NCI-H2227 (cell line): ENCODE data around the gene PPP1R14C.
"Not testable (repeated sequence)": the region's sequence is repeated elsewhere in the genome, so short reads cannot be mapped to it uniquely, and the experiment has no call there.

ENCODE experiments used
- DNase-seq: peaks from one replicate; lab custom pipeline; 2025; ENCODE audit not compliant: unreplicated experiment; lab: John Stamatoyannopoulos, UW

The PPP1R14C gene

GRCh38 chr6:150165020-150165702 is 22.3 kb downstream of the PPP1R14C start:
- DNase-seq, result no peak

DNA sequence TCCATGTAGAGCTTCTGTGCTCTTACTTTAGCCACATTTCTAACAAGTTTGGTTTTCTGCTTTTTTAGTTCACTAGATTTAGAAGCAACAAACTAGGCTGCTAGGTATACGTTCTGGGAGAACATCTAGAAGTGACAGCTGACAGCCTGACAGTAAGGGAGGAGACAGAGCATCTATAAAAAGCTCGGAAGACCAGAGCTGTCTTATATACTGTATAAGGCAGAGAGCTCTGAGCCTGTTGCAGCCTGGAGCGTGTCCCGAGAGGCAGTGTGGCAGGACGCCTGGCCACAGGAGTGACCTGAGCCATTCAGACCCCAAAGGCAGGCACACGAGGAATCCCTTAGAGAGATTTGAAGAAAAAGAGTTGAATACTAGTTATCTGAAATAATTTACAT is 24.6 kb downstream of the PPP1R14C start:
- peak; percentile 17 for DNase-seq

GRCh38 chr6:150169181-150169580 is 26.3 kb downstream of the PPP1R14C start:
- DNase-seq, result no peak

DNA sequence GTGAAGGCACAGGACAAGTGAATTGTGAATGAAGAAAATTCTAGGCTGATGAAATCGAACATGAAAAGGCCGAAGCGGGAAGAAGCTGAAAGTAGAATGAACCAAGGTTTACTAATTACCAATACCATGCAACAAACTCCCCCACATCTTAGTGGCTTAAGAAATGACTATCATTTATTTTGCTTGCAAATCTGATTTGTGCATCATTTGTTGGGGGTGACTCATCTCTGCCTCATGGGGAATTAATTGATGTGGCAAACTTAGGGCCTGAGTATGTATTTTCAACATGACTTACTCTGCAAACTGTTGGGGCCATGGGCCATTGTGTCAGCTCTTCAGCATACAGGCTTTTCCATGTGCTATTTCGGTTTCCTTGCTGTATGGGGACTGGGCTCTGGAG is 26.8 kb downstream of the PPP1R14C start:
- no peak for DNase-seq

- DNase-seq, result no peak
These were observed 30.1 kb downstream of the PPP1R14C start for GRCh38 chr6:150172929-150173328.

DNA sequence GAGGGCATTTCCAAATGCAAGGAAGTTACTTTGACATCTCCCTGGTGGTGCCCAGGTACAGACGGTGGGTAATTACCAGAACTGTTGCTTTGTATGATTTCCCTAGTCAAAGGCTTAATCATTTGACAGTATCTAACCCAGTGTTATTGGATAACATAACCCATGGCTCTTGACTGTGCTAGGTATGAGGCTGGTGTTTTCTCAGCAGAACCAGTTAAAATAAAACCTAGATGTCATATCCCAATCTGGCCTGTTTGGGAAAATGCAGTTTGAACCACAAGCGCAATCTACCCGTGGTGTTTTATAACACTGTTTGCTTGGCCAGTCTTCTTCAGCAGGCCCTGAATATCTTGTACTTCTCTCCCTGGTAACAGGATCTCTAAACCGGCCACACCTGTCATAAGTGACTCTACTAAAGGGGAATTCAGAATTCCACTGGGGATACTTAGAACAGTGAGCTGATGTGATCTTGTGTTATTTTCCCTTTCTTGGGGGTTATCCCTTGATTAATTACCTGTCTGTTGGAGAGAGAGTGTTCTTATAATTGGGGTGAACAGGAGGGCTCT is 32.8 kb downstream of the PPP1R14C start:
- DNase-seq, result no peak

DNA sequence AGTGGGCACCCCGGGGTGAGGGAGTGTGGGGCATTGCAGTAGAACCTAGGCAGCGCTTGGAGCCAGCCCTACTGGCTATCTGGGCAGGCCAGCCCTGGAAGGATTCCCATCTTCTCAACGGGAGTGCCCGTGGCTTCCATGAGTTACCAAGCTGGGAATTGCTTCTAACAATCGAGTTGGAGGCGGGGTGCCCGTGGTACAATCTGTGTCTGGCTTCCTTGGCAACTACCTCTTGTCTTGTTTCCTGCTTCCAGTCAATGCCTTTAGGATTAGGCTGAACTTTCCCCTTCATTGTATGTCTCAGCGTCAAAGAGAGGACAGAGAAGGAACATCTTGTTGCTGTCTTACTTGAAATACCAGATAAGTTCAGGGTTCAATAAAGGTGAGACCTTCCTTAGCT is 33.3 kb downstream of the PPP1R14C start:
- no peak for DNase-seq

DNA sequence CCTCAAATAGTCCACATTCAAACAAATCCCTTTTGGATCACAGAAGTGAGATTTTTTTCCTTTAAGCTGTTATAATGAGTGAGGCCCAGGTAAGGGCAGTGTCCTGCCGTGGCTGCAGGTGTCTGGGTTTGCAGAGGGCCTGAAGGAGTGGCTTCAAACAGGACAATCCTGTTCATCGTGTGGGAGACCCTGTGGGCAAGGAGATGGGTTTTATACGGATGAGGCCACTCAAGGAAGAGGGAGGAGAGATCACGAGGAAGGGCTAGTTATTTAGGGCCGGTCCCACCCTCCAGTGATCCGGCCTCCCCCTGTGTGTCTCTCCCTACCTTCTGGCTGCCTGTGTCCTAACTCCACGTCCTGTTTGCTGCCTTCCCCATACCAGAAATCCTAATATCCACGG is 33.8 kb downstream of the PPP1R14C start:
- no peak for DNase-seq

- DNase-seq, result no peak
These were observed 34.6 kb downstream of the PPP1R14C start for GRCh38 chr6:150177259-150177951.

- no peak for DNase-seq
These were observed 35.2 kb downstream of the PPP1R14C start for GRCh38 chr6:150177952-150178520.

- DNase-seq, result no peak
These were observed 36.2 kb downstream of the PPP1R14C start for GRCh38 chr6:150179030-150179429.

DNA sequence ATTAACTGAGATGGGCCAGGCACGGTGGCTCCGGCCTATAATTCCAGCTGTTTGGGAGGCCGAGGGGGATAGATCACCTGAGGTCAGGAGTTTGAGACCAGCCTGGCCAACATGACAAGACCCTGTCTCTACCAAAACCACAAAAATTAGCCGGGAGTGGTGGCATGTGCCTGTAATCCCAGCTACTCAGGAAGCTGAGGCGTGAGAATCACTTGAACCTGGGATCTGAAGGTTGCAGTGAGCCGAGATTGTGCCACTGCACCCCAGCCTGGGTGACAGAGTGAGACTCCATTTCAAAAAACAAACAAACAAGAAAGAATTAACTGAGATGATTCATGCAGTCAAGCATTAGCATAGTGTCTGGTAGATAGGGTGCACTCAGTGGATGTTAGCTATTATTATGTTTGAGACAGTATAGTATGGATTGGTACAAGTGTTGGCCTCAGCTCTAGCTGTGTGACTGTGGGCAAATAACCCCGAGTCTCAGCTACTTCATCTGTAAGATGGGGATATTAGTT is 37.1 kb downstream of the PPP1R14C start:
- not testable (repeated sequence) for DNase-seq

GRCh38 chr6:150180517-150180916 is 37.7 kb downstream of the PPP1R14C start:
- DNase-seq, result no peak

GRCh38 chr6:150182460-150183078 is 39.7 kb downstream of the PPP1R14C start:
- no peak for DNase-seq

DNA sequence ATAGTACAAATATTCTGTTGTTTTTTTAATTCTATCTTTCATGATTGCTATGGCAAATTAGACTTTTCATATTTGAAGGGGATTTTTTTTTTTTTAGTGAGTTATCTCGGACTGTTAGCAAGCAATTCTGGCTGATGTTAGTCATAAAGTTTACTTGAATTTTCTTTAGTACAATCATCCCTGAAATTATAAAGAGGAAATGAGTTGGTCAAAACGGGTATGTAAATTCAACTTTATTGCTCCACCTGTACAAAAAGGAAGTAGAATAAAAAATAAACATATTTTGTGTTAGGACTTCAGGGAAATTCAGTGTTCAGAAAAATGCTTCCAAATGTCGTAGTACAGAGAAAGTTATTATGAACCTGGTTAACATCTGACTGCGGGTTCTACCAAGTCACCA is 40.3 kb downstream of the PPP1R14C start:
- no peak for DNase-seq

- no peak for DNase-seq
These were observed 41.1 kb downstream of the PPP1R14C start for GRCh38 chr6:150183966-150184365.

- no peak for DNase-seq
These were observed 42.2 kb downstream of the PPP1R14C start for GRCh38 chr6:150184850-150185731.

- no peak for DNase-seq
These were observed 42.9 kb downstream of the PPP1R14C start for GRCh38 chr6:150185732-150186117.

DNA sequence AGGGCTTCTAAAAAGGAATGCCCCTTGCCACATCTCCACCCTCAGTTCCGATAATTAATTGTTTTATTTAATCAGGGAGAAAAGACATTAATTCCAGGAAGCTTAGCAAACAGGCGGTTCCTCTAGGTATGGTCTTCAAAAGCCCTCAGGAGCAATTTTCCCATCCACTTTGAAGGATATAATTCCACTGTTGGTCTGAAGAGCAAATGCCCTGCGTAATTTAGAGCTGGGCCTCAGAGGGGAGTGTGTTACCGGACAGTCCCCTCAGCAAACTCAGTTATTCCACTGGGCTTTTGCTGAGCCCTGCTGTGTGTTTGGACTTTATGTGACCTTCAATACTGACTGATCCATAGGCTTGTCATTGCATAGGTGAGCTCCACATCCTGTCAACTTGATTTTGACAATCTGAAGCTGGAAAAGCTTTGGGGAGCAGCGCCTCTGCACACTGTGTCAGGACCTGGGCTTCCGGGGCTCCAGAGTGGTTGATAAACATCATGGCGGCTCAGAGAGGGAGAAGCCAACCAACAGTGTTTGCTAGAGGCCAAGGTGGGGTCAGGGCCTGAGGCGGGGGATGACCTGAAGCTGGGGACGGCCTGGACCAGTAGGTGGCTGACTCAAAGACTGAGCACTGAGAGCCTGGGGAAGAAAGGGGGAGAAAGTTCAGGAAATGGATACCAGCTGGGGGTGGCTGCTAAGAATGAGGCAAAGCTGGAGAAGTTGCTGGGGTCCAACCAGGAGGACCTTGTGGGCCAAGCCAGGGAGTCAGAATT is 43.5 kb downstream of the PPP1R14C start:
- no peak for DNase-seq

GRCh38 chr6:150187433-150187832 is 44.6 kb downstream of the PPP1R14C start:
- DNase-seq, result not testable (repeated sequence)
